A673 (cell line): Measurements from ENCODE around the gene RTN4RL1.

Source experiments
- EZH2 ChIP-seq: fragments of 200-600 bp; sonication (generic); IDR thresholded peaks from 2 replicates; pipeline ENCODE4 v1.6.1; 2017; ENCODE audit warnings: borderline replicate concordance, low read depth, mild to moderate bottlenecking, mixed read lengths, antibody characterized with exemption, low read length; ENCODE audit not compliant: poor library complexity, severe bottlenecking
- TF ChIP-seq, protein P1 (sequence below): fragments of 300-800, 200-600 bp; sonication (generic); conservative IDR thresholded peaks from 2 replicates; pipeline ENCODE4 v1.5.1; 2017; ENCODE audit warnings: low read depth, mild to moderate bottlenecking, antibody characterized with exemption, low read length, moderate library complexity, mixed read lengths

DNA sequence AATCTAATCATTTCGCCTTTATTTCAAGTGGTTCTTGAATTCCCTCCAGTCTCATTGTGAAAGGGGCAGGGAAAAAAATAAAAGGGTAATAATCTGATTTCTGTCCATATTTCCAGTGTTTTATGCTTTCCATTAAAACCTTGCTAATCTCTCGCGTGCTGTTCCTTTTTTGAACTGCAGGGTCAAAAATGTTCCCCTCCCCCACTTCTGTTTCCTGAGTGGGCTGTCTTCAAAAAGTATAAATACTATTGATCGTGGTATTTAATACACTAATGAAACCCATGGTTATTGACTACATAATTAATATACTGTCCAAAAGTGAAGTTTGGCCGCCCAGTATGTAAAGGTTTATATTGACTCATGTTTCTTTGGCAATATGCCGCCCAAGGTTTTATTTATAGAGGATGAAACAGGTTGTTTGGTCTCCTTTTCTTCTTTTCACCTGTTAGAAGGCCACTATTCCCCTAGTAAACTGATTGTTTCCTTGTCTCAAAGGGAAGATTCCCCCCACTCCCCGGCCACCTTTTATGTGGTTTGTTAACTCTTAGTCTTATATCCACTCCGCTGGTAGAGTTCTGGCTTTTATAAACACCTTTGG lies 125.6 kb downstream of the RTN4RL1 start:
- TF ChIP-seq, protein P1, sequence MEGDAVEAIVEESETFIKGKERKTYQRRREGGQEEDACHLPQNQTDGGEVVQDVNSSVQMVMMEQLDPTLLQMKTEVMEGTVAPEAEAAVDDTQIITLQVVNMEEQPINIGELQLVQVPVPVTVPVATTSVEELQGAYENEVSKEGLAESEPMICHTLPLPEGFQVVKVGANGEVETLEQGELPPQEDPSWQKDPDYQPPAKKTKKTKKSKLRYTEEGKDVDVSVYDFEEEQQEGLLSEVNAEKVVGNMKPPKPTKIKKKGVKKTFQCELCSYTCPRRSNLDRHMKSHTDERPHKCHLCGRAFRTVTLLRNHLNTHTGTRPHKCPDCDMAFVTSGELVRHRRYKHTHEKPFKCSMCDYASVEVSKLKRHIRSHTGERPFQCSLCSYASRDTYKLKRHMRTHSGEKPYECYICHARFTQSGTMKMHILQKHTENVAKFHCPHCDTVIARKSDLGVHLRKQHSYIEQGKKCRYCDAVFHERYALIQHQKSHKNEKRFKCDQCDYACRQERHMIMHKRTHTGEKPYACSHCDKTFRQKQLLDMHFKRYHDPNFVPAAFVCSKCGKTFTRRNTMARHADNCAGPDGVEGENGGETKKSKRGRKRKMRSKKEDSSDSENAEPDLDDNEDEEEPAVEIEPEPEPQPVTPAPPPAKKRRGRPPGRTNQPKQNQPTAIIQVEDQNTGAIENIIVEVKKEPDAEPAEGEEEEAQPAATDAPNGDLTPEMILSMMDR = peak; percentile 34
- TF ChIP-seq EZH2 = no peak
